SK-N-SH (cell line): ENCODE results near the gene POLR1D.

Experiments used
- CHD2 ChIP-seq: fragments of 150-350 bp; IDR thresholded peaks from 2 replicates; pipeline ENCODE4 v1.6.1; 2018; ENCODE audit warnings: low read length; ENCODE audit not compliant: partially characterized antibody
- EP300 ChIP-seq, 2 experiments: IDR thresholded peaks; 2 replicates each; pipeline versions ENCODE4 v1.4.0 to v1.6.1; 2012; ENCODE audit warnings: borderline replicate concordance in 1 of 2, low read depth in 1 of 2, low read length in 1 of 2
- EZH2phosphoT487 ChIP-seq: fragments of 200-600 bp; sonication (generic); IDR thresholded peaks from 2 replicates; pipeline ENCODE4 v1.6.1; 2017; ENCODE audit warnings: low read depth, mixed run types, mild to moderate bottlenecking, antibody characterized with exemption, moderate library complexity, borderline replicate concordance
- FOXM1 ChIP-seq: IDR thresholded peaks from 2 replicates; pipeline ENCODE4 v1.4.0; 2012; ENCODE audit warnings: low read depth, mild to moderate bottlenecking
- POLR2AphosphoS5 ChIP-seq: IDR thresholded peaks from 2 replicates; pipeline ENCODE4 v1.6.1; 2012; ENCODE audit warnings: low read depth, low read length
- RAD21 ChIP-seq: IDR thresholded peaks from 2 replicates; pipeline ENCODE4 v1.6.1; 2012; ENCODE audit warnings: mild to moderate bottlenecking, low read length
- SMC3 ChIP-seq: IDR thresholded peaks from 2 replicates; pipeline ENCODE4 v1.6.1; 2012; ENCODE audit warnings: low read depth, low read length, improper control_type of control experiment
- TAF1 ChIP-seq: IDR thresholded peaks from 2 replicates; pipeline ENCODE4 v1.6.1; 2012; ENCODE audit warnings: low read depth, mild to moderate bottlenecking, low read length, moderate library complexity, borderline replicate concordance
- YY1 ChIP-seq: IDR thresholded peaks from 2 replicates; pipeline ENCODE4 v1.4.0; 2012; ENCODE audit warnings: low read depth, mild to moderate bottlenecking
- TF ChIP-seq, protein P1 (sequence below): fragments of 200-600 bp; sonication (generic); IDR thresholded peaks from 2 replicates; pipeline ENCODE4 v1.6.1; 2017; ENCODE audit warnings: antibody characterized with exemption, mild to moderate bottlenecking, moderate library complexity
- TF ChIP-seq, protein P2 (sequence below): IDR thresholded peaks from 2 replicates; pipeline ENCODE4 v1.6.1; 2012; ENCODE audit warnings: mild to moderate bottlenecking, low read depth, low read length, moderate library complexity
- TF ChIP-seq, protein P3 (sequence below): IDR thresholded peaks from 2 replicates; pipeline ENCODE4 v1.4.0; 2012; ENCODE audit warnings: low read depth
- TF ChIP-seq, protein P4 (sequence below): fragments of 150-350 bp; IDR thresholded peaks from 2 replicates; pipeline ENCODE4 v1.6.1; 2017; ENCODE audit warnings: antibody characterized with exemption, low read length, low read depth, borderline replicate concordance

DNA sequence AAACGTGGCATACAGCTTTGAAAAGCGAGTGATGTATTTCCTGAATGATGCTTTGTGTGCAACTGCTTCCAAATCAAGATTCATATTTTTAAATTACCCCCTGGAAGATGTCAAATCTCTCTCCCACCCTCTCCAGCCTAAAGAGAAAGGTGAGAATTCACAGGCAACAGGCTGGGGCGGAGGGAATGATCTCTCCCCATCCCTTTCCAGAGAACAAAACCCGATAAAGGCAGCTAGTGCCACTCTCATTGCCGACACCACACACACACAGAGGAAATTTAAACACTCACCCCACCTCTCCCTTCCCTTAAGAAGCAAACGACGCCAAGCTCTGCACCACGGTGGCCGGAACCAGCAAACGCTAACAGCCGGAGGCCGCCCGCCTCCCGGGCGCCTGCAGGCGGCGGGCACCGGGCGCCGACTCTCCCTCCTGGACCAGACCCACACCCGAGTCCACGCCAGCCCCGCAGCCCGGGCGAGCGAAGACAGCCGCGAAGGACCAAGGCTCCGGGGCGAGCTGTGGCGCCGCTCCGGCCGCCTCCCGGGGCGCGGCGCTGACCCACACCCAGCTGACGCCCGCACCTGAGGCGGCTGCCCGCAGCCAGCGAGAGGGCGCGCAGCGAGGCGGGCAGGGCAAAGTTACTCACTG lies 1.8 kb upstream of the POLR1D start:
- TF ChIP-seq CHD2 (no peak), RAD21 (0 out of 2 replicates have a peak, but pooled peaks have one; percentile 1), POLR2AphosphoS5 (no peak), TAF1 (no peak), SMC3 (no peak), FOXM1 (no peak), YY1 (no peak), EP300 (IDR thresholded peaks at IDR 0.05; ENCODE audit: borderline replicate concordance in 1 of 2, low read depth in 1 of 2, low read length in 1 of 2) (no peak), EZH2phosphoT487 (no peak)
- TF ChIP-seq, protein P1, sequence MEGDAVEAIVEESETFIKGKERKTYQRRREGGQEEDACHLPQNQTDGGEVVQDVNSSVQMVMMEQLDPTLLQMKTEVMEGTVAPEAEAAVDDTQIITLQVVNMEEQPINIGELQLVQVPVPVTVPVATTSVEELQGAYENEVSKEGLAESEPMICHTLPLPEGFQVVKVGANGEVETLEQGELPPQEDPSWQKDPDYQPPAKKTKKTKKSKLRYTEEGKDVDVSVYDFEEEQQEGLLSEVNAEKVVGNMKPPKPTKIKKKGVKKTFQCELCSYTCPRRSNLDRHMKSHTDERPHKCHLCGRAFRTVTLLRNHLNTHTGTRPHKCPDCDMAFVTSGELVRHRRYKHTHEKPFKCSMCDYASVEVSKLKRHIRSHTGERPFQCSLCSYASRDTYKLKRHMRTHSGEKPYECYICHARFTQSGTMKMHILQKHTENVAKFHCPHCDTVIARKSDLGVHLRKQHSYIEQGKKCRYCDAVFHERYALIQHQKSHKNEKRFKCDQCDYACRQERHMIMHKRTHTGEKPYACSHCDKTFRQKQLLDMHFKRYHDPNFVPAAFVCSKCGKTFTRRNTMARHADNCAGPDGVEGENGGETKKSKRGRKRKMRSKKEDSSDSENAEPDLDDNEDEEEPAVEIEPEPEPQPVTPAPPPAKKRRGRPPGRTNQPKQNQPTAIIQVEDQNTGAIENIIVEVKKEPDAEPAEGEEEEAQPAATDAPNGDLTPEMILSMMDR: peak; percentile 33
- TF ChIP-seq, protein P2, sequence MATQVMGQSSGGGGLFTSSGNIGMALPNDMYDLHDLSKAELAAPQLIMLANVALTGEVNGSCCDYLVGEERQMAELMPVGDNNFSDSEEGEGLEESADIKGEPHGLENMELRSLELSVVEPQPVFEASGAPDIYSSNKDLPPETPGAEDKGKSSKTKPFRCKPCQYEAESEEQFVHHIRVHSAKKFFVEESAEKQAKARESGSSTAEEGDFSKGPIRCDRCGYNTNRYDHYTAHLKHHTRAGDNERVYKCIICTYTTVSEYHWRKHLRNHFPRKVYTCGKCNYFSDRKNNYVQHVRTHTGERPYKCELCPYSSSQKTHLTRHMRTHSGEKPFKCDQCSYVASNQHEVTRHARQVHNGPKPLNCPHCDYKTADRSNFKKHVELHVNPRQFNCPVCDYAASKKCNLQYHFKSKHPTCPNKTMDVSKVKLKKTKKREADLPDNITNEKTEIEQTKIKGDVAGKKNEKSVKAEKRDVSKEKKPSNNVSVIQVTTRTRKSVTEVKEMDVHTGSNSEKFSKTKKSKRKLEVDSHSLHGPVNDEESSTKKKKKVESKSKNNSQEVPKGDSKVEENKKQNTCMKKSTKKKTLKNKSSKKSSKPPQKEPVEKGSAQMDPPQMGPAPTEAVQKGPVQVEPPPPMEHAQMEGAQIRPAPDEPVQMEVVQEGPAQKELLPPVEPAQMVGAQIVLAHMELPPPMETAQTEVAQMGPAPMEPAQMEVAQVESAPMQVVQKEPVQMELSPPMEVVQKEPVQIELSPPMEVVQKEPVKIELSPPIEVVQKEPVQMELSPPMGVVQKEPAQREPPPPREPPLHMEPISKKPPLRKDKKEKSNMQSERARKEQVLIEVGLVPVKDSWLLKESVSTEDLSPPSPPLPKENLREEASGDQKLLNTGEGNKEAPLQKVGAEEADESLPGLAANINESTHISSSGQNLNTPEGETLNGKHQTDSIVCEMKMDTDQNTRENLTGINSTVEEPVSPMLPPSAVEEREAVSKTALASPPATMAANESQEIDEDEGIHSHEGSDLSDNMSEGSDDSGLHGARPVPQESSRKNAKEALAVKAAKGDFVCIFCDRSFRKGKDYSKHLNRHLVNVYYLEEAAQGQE: no peak
- TF ChIP-seq, protein P3, sequence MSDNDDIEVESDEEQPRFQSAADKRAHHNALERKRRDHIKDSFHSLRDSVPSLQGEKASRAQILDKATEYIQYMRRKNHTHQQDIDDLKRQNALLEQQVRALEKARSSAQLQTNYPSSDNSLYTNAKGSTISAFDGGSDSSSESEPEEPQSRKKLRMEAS: no peak
- TF ChIP-seq, protein P4, sequence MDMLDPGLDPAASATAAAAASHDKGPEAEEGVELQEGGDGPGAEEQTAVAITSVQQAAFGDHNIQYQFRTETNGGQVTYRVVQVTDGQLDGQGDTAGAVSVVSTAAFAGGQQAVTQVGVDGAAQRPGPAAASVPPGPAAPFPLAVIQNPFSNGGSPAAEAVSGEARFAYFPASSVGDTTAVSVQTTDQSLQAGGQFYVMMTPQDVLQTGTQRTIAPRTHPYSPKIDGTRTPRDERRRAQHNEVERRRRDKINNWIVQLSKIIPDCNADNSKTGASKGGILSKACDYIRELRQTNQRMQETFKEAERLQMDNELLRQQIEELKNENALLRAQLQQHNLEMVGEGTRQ: no peak
